ENCODE data around the gene RNF126.
A peak's percentile ranks its signal among the peaks of the same experiment; 100 is the strongest.
"Not testable (repeated sequence)": the region's sequence is repeated elsewhere in the genome, so short reads cannot be mapped to it uniquely, and the experiment has no call there.

RNF126 gene

GRCh38 chr19:662962-663681 is at the start of gene RNF126:
Gene RNF126 (minus strand): TSS chr19:663214. CDS start chr19:663121, 93 bp downstream.
- peak; percentile 44 to 94 (median 85) for DNase-seq

GRCh38 chr19:711254-711653 is 48.2 kb upstream of the RNF126 start:
- peak in 1 of 51 donors; percentile 15 for DNase-seq

GRCh38 chr19:710767-711166 is 47.8 kb upstream of the RNF126 start:
- peak in 3 of 51 donors; percentile 11 to 15 (median 11) for DNase-seq

- peak in 31 of 51 donors; percentile 9 to 79 (median 35) for DNase-seq
Measured at GRCh38 chr19:709965-710571, 47.1 kb upstream of the RNF126 start.

- peak in 1 of 51 donors; percentile 45 for DNase-seq
Measured at GRCh38 chr19:709196-709964, 46.4 kb upstream of the RNF126 start.

- DNase-seq = peak in 29 of 51 donors; percentile 6 to 66 (median 38)
Measured at GRCh38 chr19:708154-709143, 45.4 kb upstream of the RNF126 start, which contains the start of gene PALM. Gene PALM (plus strand): TSS chr19:708935. CDS start chr19:709147, 212 bp downstream.

- DNase-seq = no peak
Measured at GRCh38 chr19:704447-704741, 41.4 kb upstream of the RNF126 start.

GRCh38 chr19:703651-704446 is 40.8 kb upstream of the RNF126 start:
- peak in 14 of 51 donors; percentile 6 to 45 (median 30) for DNase-seq

- no peak for DNase-seq
Measured at GRCh38 chr19:703329-703650, 40.3 kb upstream of the RNF126 start.

GRCh38 chr19:702847-703246 is 39.8 kb upstream of the RNF126 start:
- DNase-seq = not testable (repeated sequence)

- not testable (repeated sequence) for DNase-seq
Measured at GRCh38 chr19:699885-700284, 36.9 kb upstream of the RNF126 start.

- DNase-seq = not testable (repeated sequence)
Measured at GRCh38 chr19:698529-698928, 35.5 kb upstream of the RNF126 start.

GRCh38 chr19:695352-695949 is 32.4 kb upstream of the RNF126 start, which contains the start of gene PRSS57:
Gene PRSS57 (minus strand): TSS chr19:695452. CDS start chr19:695430, 22 bp downstream.
- DNase-seq = no peak

- no peak for DNase-seq
Measured at GRCh38 chr19:694481-695351, 31.7 kb upstream of the RNF126 start.

- no peak for DNase-seq
Measured at GRCh38 chr19:690203-690602, 27.2 kb upstream of the RNF126 start.

GRCh38 chr19:688992-689391 is 26.0 kb upstream of the RNF126 start:
- no peak for DNase-seq

- DNase-seq = no peak
Measured at GRCh38 chr19:688214-688613, 25.2 kb upstream of the RNF126 start.

- no peak for DNase-seq
Measured at GRCh38 chr19:687569-688166, 24.7 kb upstream of the RNF126 start.
